Natural killer cell (primary cell): Measurements from ENCODE around the gene MYEF2. TPM values are rescaled to one million over a fixed set of nuclear protein-coding genes. Genes with fewer than 3 reads are reported as not detected.

Experiments
- ATAC-seq, 3 donors: fragments of 150-1000 bp in 2 of 3; fragments of 200-7000 bp in 1 of 3; cut with Tn5 transposase; 1 replicate in 1 of 3; 2 replicates in 2 of 3; pipeline ENCODE4 v1.10.0; 2021; ENCODE audit warnings: mild to moderate bottlenecking in 2 of 3, moderate library complexity in 2 of 3
- DNase-seq, 2 donors: peaks; one replicate each; pipeline versions ENCODE4 v3.0.0 to v3.0.0-alpha.2; 2013 to 2021; ENCODE audit warnings: mixed read lengths in 1 of 2
- H3K27ac ChIP-seq: one replicate; pipeline ENCODE4 v1.5.1; 2013; ENCODE audit warnings: mild to moderate bottlenecking, low read length
- H3K27me3 ChIP-seq: one replicate; pipeline ENCODE4 v1.6.1; 2013; ENCODE audit warnings: low read length; ENCODE audit not compliant: control insufficient read depth, insufficient read depth
- H3K36me3 ChIP-seq: one replicate; pipeline ENCODE4 v1.6.1; 2013; ENCODE audit warnings: low read length; ENCODE audit not compliant: control insufficient read depth, insufficient read depth
- H3K4me1 ChIP-seq: one replicate; pipeline ENCODE4 v1.6.1; 2013; ENCODE audit warnings: low read length; ENCODE audit not compliant: control insufficient read depth, insufficient read depth
- H3K4me3 ChIP-seq: one replicate; pipeline ENCODE4 v1.5.1; 2013; ENCODE audit warnings: low read length
- H3K9me3 ChIP-seq: one replicate; pipeline ENCODE4 v1.6.1; 2013; ENCODE audit warnings: low read length; ENCODE audit not compliant: control insufficient read depth, insufficient read depth
- H3K27ac Mint-ChIP-seq, 2 donors: one replicate each; pipeline ENCODE4 v1.8.0; 2022; ENCODE audit warnings: mild to moderate bottlenecking in 2 of 2, mixed read lengths in 2 of 2, moderate library complexity in 1 of 2
- H3K27me3 Mint-ChIP-seq, 2 donors: one replicate each; pipeline ENCODE4 v1.8.0; 2022; ENCODE audit warnings: low read depth in 2 of 2, mixed read lengths in 2 of 2
- H3K36me3 Mint-ChIP-seq: one replicate; pipeline ENCODE4 v1.8.0; 2022; ENCODE audit warnings: mixed read lengths
- H3K4me1 Mint-ChIP-seq, 2 donors: one replicate each; pipeline ENCODE4 v1.8.0; 2022; ENCODE audit warnings: mixed read lengths in 2 of 2
- H3K4me3 Mint-ChIP-seq: one replicate; pipeline ENCODE4 v1.8.0; 2022; ENCODE audit warnings: mild to moderate bottlenecking, moderate library complexity, mixed read lengths
- H3K9me3 Mint-ChIP-seq, 2 donors: one replicate each; pipeline ENCODE4 v1.8.0; 2022; ENCODE audit warnings: mixed read lengths in 2 of 2
- WGBS: methylation state at CpG from one replicate; pipeline ENCODE4 v1.1.7; 2013; ENCODE audit warnings: missing lambda C conversion rate; ENCODE audit not compliant: insufficient coverage; 5-methylcytosine and 5-hydroxymethylcytosine counted together
- intact Hi-C: fragments of 100-400 bp; cut with micrococcal nuclease; formaldehyde crosslinking; loops from one replicate; pipeline ENCODE4 v1.14.2; 2022
- total RNA-seq, 4 donors: library from RNA; stranded (reverse); fragments of 120-200 nt in 1 of 4; gene quantifications; one replicate each; pipeline versions ENCODE4 v1.2.3 to v1.2.4, GENCODE V29; 2013 to 2022
- TF ChIP-seq, protein P1 (sequence below): fragments of 200-600 bp; IDR thresholded peaks from one replicate; pipeline ENCODE4 v1.8.0; 2022; ENCODE audit warnings: antibody characterized with exemption

MYEF2 gene
- total RNA-seq, 3 donors from 2014 or later (not counting 1 experiment from before 2014, with no cell fraction given): 9.0 to 12.5 (median 10.7) TPM

DNA sequence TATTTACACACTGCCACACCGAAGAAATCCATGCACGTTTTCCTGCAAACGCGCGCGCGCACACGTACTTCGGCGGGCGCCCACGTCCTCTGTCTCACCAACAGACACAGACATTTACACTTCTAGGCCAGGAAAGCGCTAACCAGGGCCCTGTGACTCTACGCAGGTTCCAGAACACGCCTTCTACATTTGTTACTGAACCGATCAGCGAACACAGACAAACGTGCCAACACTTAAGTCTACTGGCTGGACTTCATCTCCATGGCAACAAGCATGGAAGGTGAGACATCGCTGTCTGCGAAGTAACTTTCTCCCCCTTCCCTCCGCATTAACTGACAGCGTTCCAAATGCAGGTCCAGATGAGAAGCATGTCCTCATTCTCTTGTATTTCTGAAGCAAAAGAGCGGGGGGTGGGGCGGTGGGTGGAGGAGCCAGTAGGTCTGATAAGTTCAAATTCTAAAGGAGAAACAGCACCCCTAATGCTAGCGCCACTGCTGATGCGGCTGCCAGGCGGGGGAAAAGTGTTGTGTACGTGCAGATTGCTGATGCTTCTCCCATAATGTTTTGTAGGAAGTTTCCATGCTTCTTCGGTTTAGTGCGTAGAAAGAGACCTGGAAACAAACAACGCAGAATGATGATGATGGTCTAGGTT lies 13.6 kb upstream of the MYEF2 start, which contains the start of gene CTXN2:
Gene CTXN2 (plus strand): TSS at position 92 of the 652 bp plus-strand sequence. CDS start 9,636 bp downstream, outside the sequence.
- H3K4me1 ChIP-seq: no peaks in the 10 kb centered on the region
- Mint-ChIP-seq H3K36me3 (no peaks in the 10 kb centered on the region), H3K4me3 (no peak within 1 kb of the TSS), H3K9me3 (peaks cover 6 to 8% of the 10 kb centered on the region in 2 donors), H3K27ac (no peak within 1 kb of the TSS), H3K27me3 (peaks cover 19 to 28% of the 10 kb centered on the region in 2 donors), H3K4me1 (no peaks in the 10 kb centered on the region)
- 14% methylated on average over 30 of the region's 31 CpGs for WGBS
- no peak within 1 kb of the TSS for H3K27ac ChIP-seq
- TF ChIP-seq, protein P1, sequence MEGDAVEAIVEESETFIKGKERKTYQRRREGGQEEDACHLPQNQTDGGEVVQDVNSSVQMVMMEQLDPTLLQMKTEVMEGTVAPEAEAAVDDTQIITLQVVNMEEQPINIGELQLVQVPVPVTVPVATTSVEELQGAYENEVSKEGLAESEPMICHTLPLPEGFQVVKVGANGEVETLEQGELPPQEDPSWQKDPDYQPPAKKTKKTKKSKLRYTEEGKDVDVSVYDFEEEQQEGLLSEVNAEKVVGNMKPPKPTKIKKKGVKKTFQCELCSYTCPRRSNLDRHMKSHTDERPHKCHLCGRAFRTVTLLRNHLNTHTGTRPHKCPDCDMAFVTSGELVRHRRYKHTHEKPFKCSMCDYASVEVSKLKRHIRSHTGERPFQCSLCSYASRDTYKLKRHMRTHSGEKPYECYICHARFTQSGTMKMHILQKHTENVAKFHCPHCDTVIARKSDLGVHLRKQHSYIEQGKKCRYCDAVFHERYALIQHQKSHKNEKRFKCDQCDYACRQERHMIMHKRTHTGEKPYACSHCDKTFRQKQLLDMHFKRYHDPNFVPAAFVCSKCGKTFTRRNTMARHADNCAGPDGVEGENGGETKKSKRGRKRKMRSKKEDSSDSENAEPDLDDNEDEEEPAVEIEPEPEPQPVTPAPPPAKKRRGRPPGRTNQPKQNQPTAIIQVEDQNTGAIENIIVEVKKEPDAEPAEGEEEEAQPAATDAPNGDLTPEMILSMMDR: no peak
- H3K27me3 ChIP-seq: peaks cover 8% of the 10 kb centered on the region
- no peak within 1 kb of the TSS for H3K4me3 ChIP-seq
- H3K36me3 ChIP-seq: no peaks in the 10 kb centered on the region
- DNase-seq (no peak), ATAC-seq (no peak)
- H3K9me3 ChIP-seq: no peaks in the 10 kb centered on the region
- intact Hi-C loops: no loop called here

DNA sequence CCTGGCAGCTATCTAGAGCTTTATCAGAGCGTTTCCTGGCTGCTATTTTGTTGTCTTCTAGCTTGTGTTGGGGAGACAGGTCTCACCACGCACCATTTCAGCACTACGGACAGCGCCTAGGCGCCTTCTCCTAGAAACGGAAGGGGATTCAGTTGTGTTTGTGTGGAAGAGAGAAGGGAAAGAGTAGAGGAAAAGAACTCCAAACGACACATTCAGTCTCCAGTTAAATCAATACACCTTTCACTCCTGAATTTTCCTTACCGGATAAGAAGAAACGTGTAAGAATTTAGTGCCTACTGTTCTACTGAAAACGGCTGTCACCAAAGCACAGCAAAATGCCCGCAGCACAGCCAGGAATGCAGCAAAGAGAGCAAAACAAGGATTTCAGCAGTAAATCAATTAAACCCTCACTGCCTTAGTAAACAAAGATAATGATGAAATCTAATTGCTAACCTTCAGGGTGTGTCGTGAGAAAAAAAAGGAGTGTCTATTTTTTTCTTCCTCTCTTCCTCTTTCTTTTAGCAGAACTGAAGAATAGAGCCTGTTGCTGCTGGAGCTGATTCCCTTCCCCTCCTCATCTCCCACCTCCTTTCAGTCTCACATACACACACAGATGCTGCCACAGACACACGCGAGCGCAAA lies 13.0 kb upstream of the MYEF2 start:
- H3K36me3 ChIP-seq: no peaks in the 10 kb centered on the region
- Mint-ChIP-seq H3K9me3 (peaks cover 6 to 8% of the 10 kb centered on the region in 2 donors), H3K36me3 (no peaks in the 10 kb centered on the region), H3K27me3 (peaks cover 21 to 27% of the 10 kb centered on the region in 2 donors), H3K4me3 (no peak overlapping the region), H3K27ac (no peak overlapping the region), H3K4me1 (no peaks in the 10 kb centered on the region)
- H3K4me1 ChIP-seq: no peaks in the 10 kb centered on the region
- TF ChIP-seq, protein P1: no peak
- no peak overlapping the region for H3K27ac ChIP-seq
- no peak overlapping the region for H3K4me3 ChIP-seq
- ATAC-seq: no peak
- WGBS: 10% methylated on average over 11 of the region's 15 CpGs
- intact Hi-C loops: no loop called here
- peak in 1 of 2 donors; percentile 48 for DNase-seq
- peaks cover 8% of the 10 kb centered on the region for H3K27me3 ChIP-seq
- H3K9me3 ChIP-seq: no peaks in the 10 kb centered on the region

DNA sequence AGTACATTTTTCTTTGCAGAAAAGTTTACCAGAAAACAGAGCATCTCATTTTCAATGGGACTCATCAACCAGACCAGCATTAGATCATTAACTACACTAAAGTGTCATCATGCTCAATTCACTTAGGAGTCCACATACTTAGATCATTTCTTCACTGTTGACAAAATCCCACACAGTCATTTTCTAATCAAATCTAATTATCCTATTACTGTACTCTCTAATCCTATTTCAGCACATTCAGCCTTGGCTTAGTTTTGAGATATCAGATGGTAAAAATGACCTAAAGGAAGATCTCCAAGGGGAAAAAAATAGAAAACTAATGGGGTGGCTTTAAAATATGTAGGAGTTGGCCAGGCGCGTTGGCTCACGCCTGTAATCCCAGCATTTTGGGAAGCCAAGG lies 8.2 kb upstream of the MYEF2 start:
- Mint-ChIP-seq H3K36me3 (no peaks in the 10 kb centered on the region), H3K4me1 (no peaks in the 10 kb centered on the region), H3K9me3 (peaks cover 2 to 3% of the 10 kb centered on the region in 2 donors), H3K27ac (no peak overlapping the region), H3K4me3 (no peak overlapping the region), H3K27me3 (peaks cover 20 to 35% of the 10 kb centered on the region in 2 donors)
- H3K9me3 ChIP-seq: no peaks in the 10 kb centered on the region
- TF ChIP-seq, protein P1: no peak
- ATAC-seq: no peak
- no peaks in the 10 kb centered on the region for H3K4me1 ChIP-seq
- intact Hi-C loops: no loop called here
- H3K4me3 ChIP-seq: no peak overlapping the region
- 100% methylated on average over 3 of the region's 3 CpGs for WGBS
- H3K27ac ChIP-seq: no peak overlapping the region
- no peaks in the 10 kb centered on the region for H3K36me3 ChIP-seq
- H3K27me3 ChIP-seq: peaks cover 14% of the 10 kb centered on the region
- DNase-seq: no peak
